Measurements from ENCODE around the gene SLC35G6.

The SLC35G6 gene

GRCh38 chr17:7496470-7497183 is 15.4 kb downstream of the SLC35G6 start:
- H3K4me3 Mint-ChIP-seq, result no peak overlapping the region
- H3K36me3 Mint-ChIP-seq (ENCODE audit: low read depth), result peaks cover 79% of the 10 kb centered on the region
- H3K27ac Mint-ChIP-seq, result no peak overlapping the region
- no peaks in the 10 kb centered on the region for H3K27me3 Mint-ChIP-seq (ENCODE audit: low read depth)
- H3K9me3 Mint-ChIP-seq, result no peaks in the 10 kb centered on the region
- peaks cover 3% of the 10 kb centered on the region for H3K4me1 Mint-ChIP-seq
- TF ChIP-seq CTCF (IDR thresholded peaks at IDR 0.05; ENCODE audit: unreplicated experiment in 3 of 3), result no peak

- H3K4me1 Mint-ChIP-seq, result no peaks in the 10 kb centered on the region
- H3K27ac Mint-ChIP-seq, result no peak overlapping the region
- H3K27me3 Mint-ChIP-seq (ENCODE audit: low read depth), result no peaks in the 10 kb centered on the region
- no peak overlapping the region for H3K4me3 Mint-ChIP-seq
- H3K36me3 Mint-ChIP-seq (ENCODE audit: low read depth), result peaks cover 81% of the 10 kb centered on the region
- H3K9me3 Mint-ChIP-seq, result no peaks in the 10 kb centered on the region
- TF ChIP-seq CTCF (IDR thresholded peaks at IDR 0.05; ENCODE audit: unreplicated experiment in 3 of 3), result no peak
Measured at GRCh38 chr17:7497228-7497627, 16.0 kb downstream of the SLC35G6 start.

GRCh38 chr17:7497636-7498035 is 16.4 kb downstream of the SLC35G6 start:
- Mint-ChIP-seq H3K9me3 (no peaks in the 10 kb centered on the region), H3K27me3 (ENCODE audit: low read depth) (no peaks in the 10 kb centered on the region), H3K27ac (no peak overlapping the region), H3K36me3 (ENCODE audit: low read depth) (peaks cover 84% of the 10 kb centered on the region), H3K4me3 (no peak overlapping the region), H3K4me1 (no peaks in the 10 kb centered on the region)
- no peak for TF ChIP-seq CTCF (IDR thresholded peaks at IDR 0.05; ENCODE audit: unreplicated experiment in 3 of 3)

GRCh38 chr17:7499161-7499560 is 17.9 kb downstream of the SLC35G6 start:
- Mint-ChIP-seq H3K36me3 (ENCODE audit: low read depth) (peaks cover 84% of the 10 kb centered on the region), H3K27me3 (ENCODE audit: low read depth) (no peaks in the 10 kb centered on the region), H3K4me3 (no peak overlapping the region), H3K9me3 (no peaks in the 10 kb centered on the region), H3K4me1 (no peaks in the 10 kb centered on the region), H3K27ac (no peak overlapping the region)
- no peak for TF ChIP-seq CTCF (IDR thresholded peaks at IDR 0.05; ENCODE audit: unreplicated experiment in 3 of 3)

DNA sequence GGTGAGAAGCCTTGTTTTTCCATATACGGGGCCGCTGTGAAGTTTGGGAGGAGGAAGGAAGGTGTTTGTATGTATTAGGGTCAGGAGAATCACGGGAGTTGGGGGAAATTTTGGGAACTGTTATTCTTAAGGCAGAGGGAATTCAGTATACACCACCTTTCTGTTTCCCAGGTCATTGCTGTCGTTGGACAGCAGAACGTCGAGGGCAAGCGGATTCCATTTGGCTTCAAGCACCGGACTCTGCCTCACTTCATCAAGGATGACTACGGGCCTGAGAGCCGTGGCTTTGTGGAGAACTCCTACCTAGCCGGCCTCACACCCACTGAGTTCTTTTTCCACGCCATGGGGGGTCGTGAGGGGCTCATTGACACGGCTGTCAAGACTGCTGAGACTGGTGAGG is 20.5 kb downstream of the SLC35G6 start:
- H3K27me3 Mint-ChIP-seq (ENCODE audit: low read depth), result no peaks in the 10 kb centered on the region
- no peak overlapping the region for H3K4me3 Mint-ChIP-seq
- no peak for TF ChIP-seq CTCF (IDR thresholded peaks at IDR 0.05; ENCODE audit: unreplicated experiment in 3 of 3)

GRCh38 chr17:7502171-7502847 is 21.1 kb downstream of the SLC35G6 start:
- Mint-ChIP-seq H3K27ac (no peak overlapping the region), H3K4me3 (no peak overlapping the region), H3K27me3 (ENCODE audit: low read depth) (no peaks in the 10 kb centered on the region), H3K36me3 (ENCODE audit: low read depth) (peaks cover 82% of the 10 kb centered on the region), H3K4me1 (no peaks in the 10 kb centered on the region), H3K9me3 (no peaks in the 10 kb centered on the region)
- no peak for TF ChIP-seq CTCF (IDR thresholded peaks at IDR 0.05; ENCODE audit: unreplicated experiment in 3 of 3)

More for the DNA sequence above, 20.5 kb downstream of the SLC35G6 start:
- Mint-ChIP-seq H3K9me3 (no peaks in the 10 kb centered on the region), H3K36me3 (ENCODE audit: low read depth) (peaks cover 85% of the 10 kb centered on the region), H3K4me1 (no peaks in the 10 kb centered on the region), H3K27ac (no peak overlapping the region)

Measured in nephron (organoid).